Mucosa of descending colon (tissue), 3 donors: ENCODE results near the gene ALPP. TPM values are rescaled to one million over a fixed set of nuclear protein-coding genes. Genes with fewer than 3 reads are reported as not detected.

Source experiments
- ATAC-seq: fragments of 200-7000 bp; cut with Tn5 transposase; one replicate; pipeline ENCODE4 v1.9.1; 2020; ENCODE audit warnings: mild to moderate bottlenecking, moderate library complexity
- DNase-seq, 3 donors: peaks; one replicate each; pipeline ENCODE4 v3.0.0-alpha.2; 2020
- H3K36me3 ChIP-seq: fragments of 200-600 bp; one replicate; pipeline ENCODE4 v1.8.0; 2021; ENCODE audit warnings: low read depth, mild to moderate bottlenecking
- H3K4me1 ChIP-seq: fragments of 200-600 bp; one replicate; pipeline ENCODE4 v1.8.0; 2021; ENCODE audit warnings: low read depth, mild to moderate bottlenecking
- H3K4me3 ChIP-seq: fragments of 200-600 bp; one replicate; pipeline ENCODE4 v1.8.0; 2021; ENCODE audit warnings: mild to moderate bottlenecking
- H3K9me3 ChIP-seq: fragments of 200-600 bp; one replicate; pipeline ENCODE4 v1.8.0; 2021; ENCODE audit warnings: mild to moderate bottlenecking
- CTCF ChIP-seq: fragments of 200-600 bp; IDR thresholded peaks from one replicate; pipeline ENCODE4 v1.8.0; 2022; ENCODE audit warnings: antibody characterized with exemption, mild to moderate bottlenecking
- intact Hi-C, 2 donors: fragments of 100-400 bp; cut with DNase I in 1 of 2; cut with micrococcal nuclease in 1 of 2; formaldehyde crosslinking; loops; one replicate each; pipeline versions ENCODE4 v1.11.0 to v1.11.1; 2022; cut with DNase I, micrococcal nuclease
- total RNA-seq, 3 donors: library from RNA; stranded (reverse); fragmentation: NEBNext Ultra II Directional in 2 of 3; extraction: Animal tissue kit (Norgen Biotek cat#: 25700) in 2 of 3; gene quantifications; one replicate each; pipeline versions ENCODE4 v1.2.1 to v1.2.4, GENCODE V29; 2021 to 2023
- donor health status: DM: no; HTN: no; CAD: no; lungs with moderate emphysema.
- donor health status: DM: no; HTN: no; CAD: no.
- donor health status: DM: no; HTN: yes; CAD: no.

The ALPP gene
- total RNA-seq, 3 donors from 2014 or later, result 1.2 TPM; not detected in 2

- Histone ChIP-seq H3K4me3 (no peak overlapping the region), H3K4me1 (no peaks in the 10 kb centered on the region), H3K9me3 (no peaks in the 10 kb centered on the region), H3K36me3 (no peaks in the 10 kb centered on the region)
- DNase-seq, result peak in 1 of 3 donors; percentile 11
- no peak for TF ChIP-seq CTCF
- ATAC-seq, result no peak
- intact Hi-C loops, result no loop called here
These were observed 37.4 kb upstream of the ALPP start for GRCh38 chr2:232341061-232341738.

GRCh38 chr2:232341739-232342126 is 36.8 kb upstream of the ALPP start:
- no peaks in the 10 kb centered on the region for H3K36me3 ChIP-seq
- peak in 1 of 3 donors; percentile 6 for DNase-seq
- intact Hi-C loops, result no loop called here
- no peaks in the 10 kb centered on the region for H3K4me1 ChIP-seq
- no peak for ATAC-seq
- H3K4me3 ChIP-seq, result no peak overlapping the region
- no peak for TF ChIP-seq CTCF
- no peaks in the 10 kb centered on the region for H3K9me3 ChIP-seq

DNA sequence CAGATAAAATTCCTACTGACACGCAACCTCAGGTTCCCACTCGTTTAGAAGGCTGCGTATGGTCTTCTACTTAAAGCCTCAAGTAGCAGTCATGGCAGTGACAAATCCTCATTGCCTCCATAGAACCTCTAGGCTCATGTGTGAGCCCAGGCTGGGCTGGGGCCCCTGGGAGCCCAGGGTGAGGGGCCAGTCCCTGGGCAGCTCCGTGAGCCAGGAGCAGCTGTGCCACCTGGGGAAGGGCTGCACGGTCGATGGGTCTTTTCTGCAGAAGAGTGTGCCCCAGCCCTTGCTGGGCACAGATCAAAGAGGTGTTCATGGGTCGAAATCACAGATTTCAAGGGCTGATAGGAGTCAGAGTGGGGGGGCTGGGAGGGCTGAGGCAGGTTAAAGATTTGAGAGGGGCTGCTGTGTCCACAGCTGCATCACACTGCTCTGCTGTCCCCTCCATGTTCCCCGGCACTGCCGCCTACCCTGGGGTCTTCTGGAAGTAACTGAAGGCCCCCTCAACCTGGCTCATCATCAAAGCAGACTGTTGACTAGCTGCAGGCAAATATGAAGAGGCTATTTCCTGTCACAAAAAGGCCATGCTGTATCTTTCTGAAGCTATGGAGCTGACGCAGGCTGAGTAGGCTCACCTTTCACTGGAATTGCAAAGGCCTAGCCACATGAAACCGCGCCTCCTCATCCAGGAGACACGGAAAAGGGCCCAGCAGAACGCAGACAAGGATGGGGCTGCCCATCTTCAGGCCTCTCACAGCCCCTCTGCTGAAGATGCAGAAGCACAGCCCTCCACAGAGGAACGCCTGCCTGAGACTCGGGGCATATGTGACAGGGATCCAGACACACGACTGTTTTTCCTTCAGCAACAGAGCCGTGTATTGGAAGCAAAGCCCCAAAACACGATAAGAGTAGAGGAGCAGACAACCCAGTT is 35.7 kb upstream of the ALPP start:
- TF ChIP-seq CTCF, result no peak
- ATAC-seq, result no peak
- DNase-seq, result peak in 2 of 3 donors; percentile 12 to 25
- Histone ChIP-seq H3K36me3 (no peaks in the 10 kb centered on the region), H3K4me3 (no peak overlapping the region), H3K4me1 (no peaks in the 10 kb centered on the region), H3K9me3 (no peaks in the 10 kb centered on the region)
- intact Hi-C loops, result no loop called here

DNA sequence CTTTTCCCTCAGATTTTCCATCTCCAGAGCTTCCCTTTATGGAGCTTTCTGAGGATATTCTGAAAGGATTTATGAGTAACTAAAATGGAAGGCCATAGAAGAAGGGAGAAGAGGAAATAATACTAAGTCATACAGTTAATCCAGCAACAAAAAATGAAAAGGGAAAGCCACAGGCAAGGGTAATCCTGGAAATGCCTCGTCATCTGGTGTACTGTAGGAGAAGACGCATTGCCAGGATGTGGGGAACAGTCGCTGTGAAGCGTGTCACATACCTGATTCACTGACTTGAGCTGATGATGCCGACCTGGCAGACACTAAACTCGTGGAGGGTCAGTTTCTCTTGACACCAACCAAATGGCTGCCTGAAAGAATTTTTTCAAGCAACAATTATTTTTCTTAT is 34.7 kb upstream of the ALPP start:
- TF ChIP-seq CTCF, result no peak

GRCh38 chr2:232345251-232345650 is 33.3 kb upstream of the ALPP start:
- no peak for TF ChIP-seq CTCF
- DNase-seq, result peak in 1 of 3 donors; percentile 20
- H3K9me3 ChIP-seq, result no peaks in the 10 kb centered on the region
- ATAC-seq, result no peak
- H3K4me3 ChIP-seq, result no peak overlapping the region
- intact Hi-C loops, result no loop called here
- H3K4me1 ChIP-seq, result no peaks in the 10 kb centered on the region
- H3K36me3 ChIP-seq, result no peaks in the 10 kb centered on the region

More for the DNA sequence above, 34.7 kb upstream of the ALPP start:
- no peaks in the 10 kb centered on the region for H3K36me3 ChIP-seq
- no peak overlapping the region for H3K4me3 ChIP-seq
- no peak for ATAC-seq
- H3K9me3 ChIP-seq, result no peaks in the 10 kb centered on the region
- intact Hi-C loops, result no loop called here
- DNase-seq, result no peak
- H3K4me1 ChIP-seq, result no peaks in the 10 kb centered on the region
